Activated T-cell treated with anti-CD3 and anti-CD28 coated beads, Interleukin-2, amount 50 U/mL, for 48 hours (primary cell): Measurements from ENCODE around the gene TMPRSS6.
"Not testable (repeated sequence)": the region's sequence is repeated elsewhere in the genome, so short reads cannot be mapped to it uniquely, and the experiment has no call there.

Experiments
- DNase-seq, 2 experiments: peaks; one replicate each; pipeline ENCODE4 v3.0.0-alpha.2; 2020

The TMPRSS6 gene

DNA sequence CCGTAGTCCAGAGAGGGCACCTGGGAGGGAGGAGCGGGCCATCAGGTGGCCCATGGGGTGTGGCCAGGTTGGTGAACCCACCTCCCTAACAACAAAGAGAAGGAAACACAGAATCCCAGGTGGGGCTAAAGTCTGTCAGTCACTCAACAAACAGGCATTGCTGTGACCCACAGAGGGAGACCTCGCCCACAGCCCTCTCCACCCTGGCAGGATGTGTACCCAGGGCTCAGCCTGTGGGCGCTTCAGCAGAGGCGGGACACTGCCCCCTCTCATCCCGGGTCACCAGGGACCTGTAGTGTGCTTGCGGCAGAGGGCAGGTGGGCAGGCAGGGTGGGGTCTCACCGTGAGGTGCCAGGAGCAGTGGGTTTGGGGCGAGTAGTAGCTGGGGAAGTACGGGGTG is 25.1 kb downstream of the TMPRSS6 start:
- DNase-seq: no peak

DNA sequence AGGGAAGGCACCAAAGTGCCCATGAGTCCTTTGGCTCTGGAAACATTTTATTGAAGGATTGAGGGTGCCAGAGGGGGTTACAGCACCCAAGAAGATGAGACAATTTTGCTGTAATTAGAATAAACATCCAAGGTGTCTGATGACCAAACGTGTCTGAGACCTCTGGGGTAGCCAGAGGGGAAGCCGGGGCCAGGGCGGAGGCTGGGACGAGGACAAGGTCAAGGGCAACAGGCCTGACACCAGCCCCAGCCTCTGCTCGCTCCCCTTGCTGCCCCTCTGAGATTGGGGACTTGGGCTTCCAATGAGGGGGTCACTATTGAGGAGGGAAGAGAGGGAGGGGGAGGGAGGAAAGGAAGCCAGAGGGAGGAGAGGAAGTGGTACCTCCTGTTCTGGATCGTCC is 25.6 kb downstream of the TMPRSS6 start:
- DNase-seq: no peak

DNA sequence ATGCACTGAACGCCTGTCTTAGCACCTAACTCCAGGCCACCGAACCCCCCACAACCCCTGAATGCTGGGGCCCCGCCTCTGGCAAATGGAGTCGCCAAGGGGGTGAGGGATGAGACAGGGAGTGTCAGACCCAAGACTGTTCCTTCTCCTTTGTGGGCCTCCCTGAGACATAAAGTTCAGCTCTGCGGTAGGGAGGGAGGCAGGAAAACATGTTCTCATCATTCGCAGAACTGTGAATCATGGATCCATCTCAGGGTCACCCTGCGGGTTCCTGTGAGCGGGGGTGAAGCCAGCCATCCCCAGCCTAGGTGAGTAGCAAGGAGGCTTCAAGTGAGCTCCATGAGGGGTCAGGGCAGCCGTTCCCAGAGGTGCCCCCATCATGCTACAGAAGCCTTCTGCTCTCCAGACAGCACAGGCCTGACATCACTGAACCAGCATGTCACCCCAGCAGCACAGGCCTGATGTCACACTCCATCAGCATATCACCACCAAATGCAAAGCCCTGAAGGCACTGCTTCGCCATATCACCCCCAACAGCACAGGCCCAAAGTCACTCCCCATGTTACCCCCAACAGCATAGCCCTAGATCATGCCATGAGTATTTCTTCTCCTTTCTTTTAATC is 27.2 kb downstream of the TMPRSS6 start:
- peak; percentile 73 to 78 for DNase-seq

DNA sequence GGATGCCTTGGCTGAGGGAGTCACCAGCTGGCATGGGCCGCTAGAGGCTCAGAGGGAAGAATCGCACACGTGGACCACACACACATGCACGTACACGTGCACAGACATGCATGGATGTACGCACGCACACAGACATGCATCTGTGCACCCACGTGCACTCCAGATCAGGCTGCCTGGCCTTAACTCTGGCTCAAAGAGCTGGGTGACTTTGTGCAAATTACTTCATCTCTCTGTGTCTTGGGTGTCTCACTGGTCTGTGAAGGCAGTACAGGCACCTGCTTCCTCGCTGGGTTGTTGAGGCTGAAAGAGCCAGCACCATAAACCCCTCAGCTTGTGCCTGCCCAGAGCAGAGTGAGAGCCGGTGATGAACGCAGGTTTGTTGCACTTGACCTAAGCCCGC is 28.7 kb downstream of the TMPRSS6 start:
- DNase-seq: no peak

DNA sequence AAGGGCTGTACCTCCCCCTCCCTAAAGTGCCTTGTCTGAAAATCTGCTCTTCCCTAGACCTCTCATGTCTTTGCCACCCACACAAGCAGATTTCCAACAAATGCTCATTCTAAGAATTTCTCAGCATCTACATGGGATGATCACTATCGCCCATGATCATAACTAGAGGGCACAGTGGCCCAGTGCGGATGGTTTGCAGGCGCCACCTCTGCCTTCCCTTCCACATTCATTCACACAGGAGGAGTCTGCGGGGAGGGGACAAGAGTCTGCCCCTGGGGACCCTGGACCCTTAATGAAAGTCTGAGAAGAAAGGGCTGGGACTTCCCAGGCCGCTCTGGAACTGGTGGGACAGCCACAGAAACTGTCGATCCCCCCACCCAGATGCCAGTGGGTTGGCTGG is 29.1 kb downstream of the TMPRSS6 start:
- peak; percentile 64 to 72 for DNase-seq

DNA sequence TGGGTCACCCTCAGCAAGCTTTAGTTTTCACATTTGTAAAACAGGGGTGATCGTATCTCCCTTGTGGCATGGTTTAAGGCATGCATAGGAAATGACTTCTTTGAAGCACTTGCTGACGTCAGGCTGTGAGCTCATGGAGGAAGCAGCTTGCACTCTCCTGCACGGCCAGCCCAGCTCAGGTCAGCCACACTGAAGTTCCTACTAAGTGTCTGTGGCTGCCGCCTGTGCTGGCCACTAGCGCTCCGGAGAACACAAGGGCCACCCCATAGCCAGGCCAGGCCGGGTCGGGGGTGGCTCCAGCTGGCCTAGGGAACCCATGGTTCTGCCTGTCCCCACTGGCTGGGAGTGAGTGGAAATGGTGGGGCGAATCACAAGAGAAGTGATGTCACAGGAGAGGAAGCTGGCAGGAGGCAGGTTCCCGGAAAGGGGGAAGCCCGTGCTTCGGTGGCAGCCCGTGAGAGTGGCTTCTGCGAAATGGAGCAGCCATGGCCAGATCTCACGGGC is 29.8 kb downstream of the TMPRSS6 start:
- DNase-seq: peak; percentile 87 to 91

DNA sequence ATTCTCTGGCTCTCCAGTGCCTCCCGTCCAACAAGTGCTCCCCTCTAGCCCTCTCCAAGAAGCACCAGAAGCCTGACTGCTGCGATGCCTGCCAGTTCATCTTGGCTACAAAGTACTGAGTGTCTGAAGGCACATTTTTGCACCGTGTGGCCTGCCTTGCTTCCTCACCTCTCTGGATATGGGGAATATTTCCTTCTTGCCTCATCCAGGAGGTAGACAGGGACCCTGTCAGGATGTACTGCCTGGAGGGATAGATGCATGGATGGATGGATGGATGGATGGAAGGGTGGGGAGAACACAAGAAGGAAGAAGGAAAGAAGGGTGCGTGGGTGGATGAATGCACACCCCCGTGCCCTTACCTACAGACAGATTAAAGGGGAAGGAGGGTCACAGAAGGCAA is 30.4 kb downstream of the TMPRSS6 start:
- DNase-seq: peak; percentile 56 to 57

DNA sequence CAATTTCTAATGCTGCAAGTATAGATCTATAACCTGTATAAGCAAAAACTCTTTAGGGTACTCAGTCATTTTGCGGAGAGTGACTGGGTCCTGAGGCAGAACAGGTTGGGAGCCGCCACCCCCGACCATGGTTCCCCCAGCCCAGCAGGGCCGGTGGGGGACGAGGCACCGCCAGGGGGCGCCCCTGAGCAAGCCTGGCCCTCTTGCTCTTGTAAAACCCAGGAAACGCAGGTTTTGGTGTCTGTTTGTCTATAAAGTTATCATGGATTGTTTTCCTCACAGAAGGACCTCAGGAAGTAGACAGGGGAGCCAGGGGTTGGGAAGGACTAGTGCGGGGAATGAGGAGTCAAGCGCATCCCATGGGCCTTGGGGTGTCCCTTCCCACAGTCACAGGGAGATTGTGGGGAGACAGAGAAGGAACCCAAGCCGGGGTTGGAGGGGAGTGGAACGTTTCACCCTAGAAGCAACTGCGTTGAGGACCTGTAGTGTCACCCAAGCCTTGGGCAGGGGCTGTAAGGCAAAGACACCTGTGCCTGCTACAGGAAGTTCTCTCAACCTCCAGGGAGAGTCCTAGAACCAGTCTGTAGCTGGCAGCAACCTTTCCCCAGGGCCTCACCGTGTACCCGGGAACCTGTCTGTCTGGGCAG is 31.6 kb downstream of the TMPRSS6 start:
- DNase-seq: peak; percentile 94 to 95

DNA sequence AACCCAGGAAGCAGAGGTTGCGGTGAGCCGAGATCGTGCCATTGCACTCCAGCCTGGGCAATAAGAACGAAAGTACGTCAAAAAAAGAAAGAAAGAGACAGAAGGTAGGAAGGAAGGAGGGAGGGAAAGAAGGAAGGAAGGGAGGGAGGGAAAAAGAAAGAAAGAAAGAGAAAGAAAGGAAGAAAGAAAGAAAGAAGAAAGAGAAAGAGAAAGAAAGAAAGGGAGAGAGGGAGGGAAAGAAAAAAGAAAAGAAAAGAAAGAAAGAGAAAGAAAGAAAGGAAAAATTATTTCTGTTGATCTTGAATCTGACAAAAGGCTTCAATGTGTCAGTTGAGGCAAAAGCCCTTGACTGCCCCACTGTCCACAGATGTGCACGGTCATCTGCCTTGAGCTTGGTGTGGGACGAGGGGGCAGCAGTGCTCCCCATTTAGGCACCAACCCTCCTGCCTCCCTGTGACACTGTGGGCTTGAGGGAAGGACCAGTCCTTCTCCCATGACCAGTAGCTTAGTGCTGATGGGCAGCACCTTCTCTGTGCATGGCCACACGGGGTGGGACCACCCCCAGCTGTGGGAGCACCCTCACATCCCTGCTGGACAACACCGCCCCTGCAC is 33.6 kb downstream of the TMPRSS6 start:
- DNase-seq: no peak

DNA sequence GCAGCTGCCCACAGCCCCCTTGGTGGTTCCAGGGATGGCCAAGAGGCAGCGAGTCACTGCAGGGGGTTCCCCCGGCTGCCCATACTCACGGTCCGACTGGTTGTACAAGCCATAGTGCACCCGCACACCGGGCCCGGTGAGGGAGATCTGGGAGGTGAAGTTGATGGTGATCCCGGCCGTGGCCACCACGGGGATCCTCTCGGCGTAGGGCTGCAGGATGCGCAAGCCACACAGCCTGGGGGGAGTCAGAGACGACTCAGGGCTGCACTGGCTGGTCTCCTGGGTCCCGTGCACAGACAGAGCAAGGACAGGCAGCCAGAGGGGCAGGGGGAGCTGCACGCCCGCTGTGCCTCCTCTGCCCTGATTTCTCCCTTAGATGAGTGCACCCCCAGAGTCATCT is 34.5 kb downstream of the TMPRSS6 start:
- DNase-seq: no peak

DNA sequence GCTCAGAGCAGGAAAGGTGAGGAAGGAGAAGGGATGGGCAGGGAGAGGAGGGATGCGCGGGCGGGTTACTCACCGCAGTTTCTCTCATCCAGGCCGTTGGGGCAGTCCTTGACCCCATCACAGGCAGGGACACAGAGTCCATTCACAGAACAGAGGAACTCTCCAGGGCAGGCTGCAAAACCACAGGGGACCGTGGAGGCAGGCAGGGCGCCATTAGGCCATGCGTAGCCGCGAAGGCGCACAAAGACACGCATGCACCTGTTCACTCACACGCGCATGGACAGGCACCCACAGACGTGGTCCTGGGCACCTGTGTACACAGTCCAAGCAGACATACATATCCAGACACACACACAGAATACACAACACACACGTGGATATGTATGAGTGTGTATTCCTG is 35.0 kb downstream of the TMPRSS6 start:
- no peak for DNase-seq

DNA sequence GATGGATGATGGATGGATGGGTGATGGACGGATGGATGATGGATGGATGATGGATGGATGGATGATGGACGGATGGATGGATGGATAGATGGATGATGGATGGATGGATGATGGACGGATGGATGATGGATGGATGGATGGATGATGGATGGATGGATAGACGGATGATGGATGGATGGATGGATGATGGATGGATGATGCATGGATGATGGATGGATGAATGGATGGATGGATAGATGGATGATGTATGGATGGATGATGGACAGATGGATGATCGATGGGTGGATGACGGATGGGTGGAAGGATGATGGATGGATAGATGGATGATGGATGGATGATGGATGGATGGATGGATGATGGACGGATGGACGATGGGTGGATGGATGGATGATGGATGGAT is 36.8 kb downstream of the TMPRSS6 start:
- DNase-seq: no peak

DNA sequence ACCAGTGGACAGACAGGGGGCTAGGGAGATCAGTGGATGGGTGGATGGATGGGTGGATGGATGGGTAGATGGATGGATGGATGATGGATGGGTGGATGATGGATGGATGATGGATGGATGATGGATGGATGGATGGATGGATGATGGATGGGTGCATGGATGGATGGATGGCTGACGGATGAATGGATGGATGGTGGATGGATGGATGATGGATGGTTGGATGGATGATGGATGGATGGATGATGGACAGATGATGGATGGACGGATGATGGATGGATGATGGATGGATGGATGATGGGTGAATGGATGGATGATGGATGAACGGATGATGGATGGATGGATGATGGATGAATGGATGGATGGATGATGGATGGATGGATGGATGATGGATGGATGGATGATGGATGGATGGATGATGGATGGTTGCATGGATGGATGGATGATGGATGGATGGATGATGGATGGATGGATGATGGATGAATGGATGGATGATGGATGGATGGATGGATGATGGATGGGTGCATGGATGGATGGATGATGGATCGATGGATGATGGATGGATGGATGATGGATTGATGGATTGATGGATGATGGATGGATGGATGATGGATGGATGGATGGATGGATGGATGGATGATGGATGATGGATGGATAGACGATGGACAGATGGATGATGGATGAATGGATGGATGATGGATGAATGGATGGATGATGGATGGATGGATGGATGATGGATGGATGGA is 37.5 kb downstream of the TMPRSS6 start:
- DNase-seq: not testable (repeated sequence)

DNA sequence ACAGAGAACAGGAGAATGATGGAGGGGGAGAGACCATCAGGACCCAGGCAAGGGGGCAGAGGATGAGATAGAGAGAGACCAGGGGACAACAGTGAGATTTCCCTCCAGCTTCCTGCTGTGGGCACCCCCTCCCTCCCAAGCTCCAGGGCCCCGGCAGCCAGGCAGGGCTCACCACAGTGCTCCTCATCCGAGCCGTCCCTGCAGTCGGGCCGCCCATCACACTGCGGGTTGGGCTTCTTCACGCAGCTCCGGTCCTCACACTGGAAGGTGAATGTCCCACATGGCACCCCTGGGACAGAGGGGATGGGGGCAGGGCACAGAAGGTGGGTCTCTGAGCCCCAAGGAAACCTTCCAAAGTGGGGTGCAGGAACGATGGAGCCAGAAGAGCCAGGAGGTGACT is 38.8 kb downstream of the TMPRSS6 start:
- no peak for DNase-seq

DNA sequence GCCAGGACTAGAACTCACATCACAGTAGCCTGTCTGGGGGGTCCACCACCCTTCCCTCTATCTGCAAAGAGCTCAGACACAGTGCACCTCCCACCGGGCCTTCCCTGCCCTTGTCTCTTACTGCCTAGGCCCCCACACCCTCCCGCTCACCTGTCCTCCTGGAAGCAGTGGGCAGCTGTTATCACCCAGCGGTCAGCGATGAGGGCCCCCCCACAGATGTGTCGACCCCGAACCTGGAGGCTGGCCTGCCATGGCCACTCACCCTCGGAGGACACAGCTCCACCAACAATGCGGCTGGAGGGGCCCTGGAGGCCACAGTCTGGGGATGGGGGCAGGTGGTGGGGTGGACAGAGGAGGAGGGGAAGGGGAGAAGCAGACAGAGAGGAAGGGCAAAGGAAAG is 39.2 kb downstream of the TMPRSS6 start:
- DNase-seq: no peak

DNA sequence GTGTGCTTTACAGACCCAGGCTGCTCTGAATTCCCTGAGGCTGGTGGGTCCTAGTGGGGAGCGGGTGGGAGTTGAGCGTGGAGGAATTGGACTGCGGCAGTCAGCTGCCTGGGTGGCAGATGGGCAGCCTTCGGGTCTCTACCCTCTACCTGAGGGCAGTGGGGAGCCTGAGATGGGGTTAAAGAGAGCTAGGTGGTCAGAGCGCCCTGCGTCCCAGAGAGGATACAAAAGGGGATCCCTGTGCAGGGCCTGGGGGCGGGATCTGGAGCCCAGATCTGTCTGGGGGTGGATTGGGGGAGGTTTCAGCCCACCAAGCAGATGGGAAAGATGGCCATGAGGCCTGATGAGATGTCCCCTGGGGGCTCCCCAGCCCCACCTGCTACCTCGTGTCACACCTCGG is 39.8 kb downstream of the TMPRSS6 start:
- no peak for DNase-seq

DNA sequence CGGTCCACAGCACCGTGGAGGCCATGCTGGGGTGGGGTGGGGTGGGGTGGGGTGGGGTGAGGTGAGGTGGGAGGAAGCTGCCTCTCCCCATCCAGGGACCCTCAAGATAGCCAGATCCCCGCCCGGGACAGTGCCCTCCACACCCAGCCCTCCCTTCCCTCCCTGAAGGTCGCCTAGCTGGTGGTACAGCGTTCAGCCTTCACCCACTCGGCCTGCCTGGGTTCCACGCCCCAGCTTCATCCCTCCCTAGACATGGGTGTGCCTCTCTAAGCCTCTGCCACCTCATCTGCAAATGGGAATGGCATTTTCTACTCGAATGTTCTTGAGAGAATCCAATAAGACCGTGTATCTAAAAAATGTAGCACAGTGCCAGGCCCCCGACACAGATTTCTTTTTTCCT is 40.2 kb downstream of the TMPRSS6 start:
- no peak for DNase-seq

DNA sequence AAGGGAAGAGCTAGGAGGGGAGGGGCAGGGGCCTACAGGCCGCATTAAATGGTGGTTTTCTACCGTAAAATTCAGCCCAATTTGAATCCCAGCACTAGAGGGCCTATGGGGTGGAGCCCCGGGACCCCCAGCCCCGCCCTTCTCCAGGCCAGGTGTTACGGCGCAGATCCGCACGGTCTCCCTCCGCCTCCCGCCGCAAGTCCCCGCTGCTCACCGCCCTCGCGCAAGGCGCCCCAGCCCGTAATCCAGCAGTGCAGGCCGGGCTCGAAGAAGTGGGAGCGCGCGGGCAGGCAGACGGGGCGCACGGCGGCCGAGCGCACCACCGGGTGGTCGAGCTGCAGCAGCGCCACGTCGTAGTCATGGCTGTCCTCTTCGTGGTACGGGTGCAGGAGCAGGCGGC is 40.7 kb downstream of the TMPRSS6 start:
- DNase-seq: peak in 1 of 2 experiments; percentile 42

DNA sequence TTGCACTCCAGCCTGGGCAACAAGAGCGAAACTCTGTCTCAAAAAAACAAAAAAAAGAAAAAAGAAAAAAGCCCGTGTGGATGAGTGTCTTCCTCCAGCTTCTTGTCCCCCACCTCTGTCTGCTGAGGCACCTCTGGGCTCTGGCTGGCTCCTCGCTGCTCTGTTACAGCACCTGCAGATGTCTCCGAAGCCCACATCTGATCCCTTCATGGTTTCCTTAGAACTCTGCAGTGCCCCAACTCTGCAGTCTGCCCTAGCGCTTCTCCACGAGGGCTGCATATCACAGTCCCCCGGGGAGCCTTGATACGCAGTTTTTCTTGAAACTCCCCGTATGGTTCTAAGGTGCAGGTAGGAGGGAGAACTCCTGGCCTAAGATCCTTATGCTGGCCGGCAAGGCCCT is 42.1 kb downstream of the TMPRSS6 start:
- no peak for DNase-seq

DNA sequence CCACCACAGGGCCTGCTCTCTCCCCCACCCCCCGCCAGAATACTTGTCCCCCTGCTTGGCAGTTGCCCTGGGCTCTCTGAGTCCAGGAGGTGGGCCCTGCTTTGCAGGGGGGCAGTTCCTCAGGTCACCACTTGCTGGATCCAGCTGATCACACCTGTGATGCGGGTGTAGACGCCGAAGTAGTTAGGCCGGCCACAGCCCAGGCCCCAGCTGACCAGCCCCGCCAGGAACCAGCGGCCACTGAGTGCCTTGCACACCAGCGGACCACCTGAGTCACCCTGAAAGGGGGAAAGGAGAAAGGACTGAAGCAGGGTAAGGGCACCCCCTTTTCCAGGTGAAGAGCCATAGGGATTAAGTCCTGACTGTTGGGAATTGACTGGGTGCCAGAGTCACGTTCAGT is 43.6 kb downstream of the TMPRSS6 start:
- no peak for DNase-seq

DNA sequence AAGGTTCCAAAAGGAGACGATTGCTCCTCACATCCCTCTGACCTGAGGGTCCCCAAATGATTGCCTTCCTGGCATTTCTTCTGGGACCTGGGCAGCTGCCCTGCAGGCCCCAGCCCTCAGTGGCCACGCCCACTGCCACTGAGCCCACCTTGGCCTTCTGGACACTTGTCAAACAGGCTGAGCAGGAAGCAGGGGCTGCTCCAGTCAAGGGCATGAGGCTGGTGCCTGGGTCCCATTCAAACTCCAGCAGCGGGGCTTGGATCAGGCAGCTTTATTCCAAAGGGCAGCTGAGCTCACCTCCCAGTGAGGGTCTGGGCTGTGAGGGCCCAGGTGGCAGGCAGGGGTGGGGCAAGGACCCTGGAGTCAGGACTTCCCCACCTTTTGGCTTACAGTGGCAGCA is 44.3 kb downstream of the TMPRSS6 start:
- no peak for DNase-seq

DNA sequence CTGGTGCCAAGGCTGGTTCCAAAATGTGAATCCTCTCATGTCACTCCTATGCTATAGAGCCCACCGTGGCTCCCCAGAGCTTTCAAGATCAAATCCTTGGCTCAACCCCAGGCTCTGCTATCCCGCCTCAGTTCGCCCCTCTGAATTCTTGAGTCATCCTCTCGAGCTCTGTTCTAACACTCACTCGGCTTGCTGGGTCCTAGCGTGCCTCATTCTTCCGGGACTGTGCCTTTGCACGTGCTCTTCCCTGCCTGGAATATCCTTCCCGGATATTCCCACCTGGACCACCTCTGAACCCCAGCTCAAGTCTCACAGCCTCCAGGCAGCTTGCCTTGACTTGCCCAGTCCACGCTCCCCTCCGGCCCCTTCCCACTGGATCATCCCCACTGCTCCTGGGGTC is 45.0 kb downstream of the TMPRSS6 start:
- no peak for DNase-seq
